Activated CD8-positive, alpha-beta T cell treated with anti-CD3 and anti-CD28 coated beads, Interleukin-2, amount 10 ng/mL, durations not matched to agents 7 days and 5 days (primary cell): ENCODE results near the gene DDX5. TPM values are rescaled to one million over a fixed set of nuclear protein-coding genes. Genes with fewer than 3 reads are reported as not detected.
A peak's percentile ranks its signal among the peaks of the same experiment; 100 is the strongest.
"Not testable (repeated sequence)": the region's sequence is repeated elsewhere in the genome, so short reads cannot be mapped to it uniquely, and the experiment has no call there.

Experiments used
- ATAC-seq: fragments of 150-1000 bp; cut with Tn5 transposase; one replicate; pipeline ENCODE4 v1.10.0; 2021; ENCODE audit warnings: moderate library complexity
- CTCF ChIA-PET: fragments of 350-600 bp; sonication (Branson Sonifier 250); formaldehyde crosslinking; loops from one replicate; lab custom pipeline; 2021; ENCODE audit warnings: antibody characterized with exemption; lab: Charles Lee
- POLR2A ChIA-PET: fragments of 350-600 bp; sonication (Branson Sonifier 250); formaldehyde crosslinking; loops from one replicate; lab custom pipeline; 2021; ENCODE audit warnings: antibody characterized with exemption; lab: Charles Lee
- DNase-seq: peaks from one replicate; pipeline ENCODE4 v3.0.0-alpha.2; 2020
- H3K27ac Mint-ChIP-seq: one replicate; pipeline ENCODE4 v1.8.0; 2021; ENCODE audit warnings: mild to moderate bottlenecking, mixed read lengths
- H3K27me3 Mint-ChIP-seq: one replicate; pipeline ENCODE4 v1.8.0; 2021; ENCODE audit warnings: low read depth, mixed read lengths
- H3K36me3 Mint-ChIP-seq: one replicate; pipeline ENCODE4 v1.8.0; 2021; ENCODE audit warnings: low read depth, mixed read lengths
- H3K4me1 Mint-ChIP-seq: one replicate; pipeline ENCODE4 v1.8.0; 2021; ENCODE audit warnings: low read depth, mixed read lengths
- H3K4me3 Mint-ChIP-seq: one replicate; pipeline ENCODE4 v1.8.0; 2021; ENCODE audit warnings: mild to moderate bottlenecking, mixed read lengths
- H3K9me3 Mint-ChIP-seq: one replicate; pipeline ENCODE4 v1.8.0; 2022; ENCODE audit warnings: mixed read lengths; ENCODE audit not compliant: insufficient read depth
- total RNA-seq, 2 experiments: library from RNA; stranded (reverse); gene quantifications; one replicate each; pipeline ENCODE4 v1.2.3, GENCODE V29; 2021

The DDX5 gene
- total RNA-seq, 2 experiments from 2014 or later = 853 to 855 TPM

DNA sequence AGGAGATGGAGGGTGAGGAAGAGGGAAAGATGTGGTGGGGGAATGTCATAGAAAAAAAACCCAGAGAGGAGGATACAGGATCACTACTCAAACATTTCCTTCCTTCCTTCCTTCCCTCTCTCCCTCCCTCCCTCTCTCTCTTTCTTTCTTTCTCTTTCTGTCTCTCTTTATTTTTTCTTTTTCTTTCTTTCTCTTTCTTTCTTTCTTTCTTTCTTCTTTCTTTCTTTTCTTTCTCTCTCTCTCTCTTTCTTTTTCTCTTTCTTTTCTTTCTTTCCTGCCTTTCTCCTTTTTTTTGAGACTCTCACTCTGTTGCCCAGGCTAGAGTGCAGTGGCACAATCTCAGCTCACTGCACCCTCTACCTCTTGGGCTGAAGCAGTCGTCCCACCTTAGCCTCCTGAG lies 39.3 kb downstream of the DDX5 start:
- peaks cover 11% of the 10 kb centered on the region for H3K27me3 Mint-ChIP-seq
- not testable (repeated sequence) for H3K4me1 Mint-ChIP-seq, H3K4me3 Mint-ChIP-seq, H3K27ac Mint-ChIP-seq, DNase-seq, H3K9me3 Mint-ChIP-seq, H3K36me3 Mint-ChIP-seq, ATAC-seq
- POLR2A ChIA-PET = interaction anchor here (1.3 kb wide), 1 partner anchor 40 kb away, joined by 4 read pairs; the partner anchor contains the start of gene CEP95
- CTCF ChIA-PET = interaction anchor here (0.6 to 2.0 kb wide), 4 partner anchors 24 to 48 kb away, joined by 3 to 8 read pairs (median 6); no protein-coding TSS in a partner anchor

DNA sequence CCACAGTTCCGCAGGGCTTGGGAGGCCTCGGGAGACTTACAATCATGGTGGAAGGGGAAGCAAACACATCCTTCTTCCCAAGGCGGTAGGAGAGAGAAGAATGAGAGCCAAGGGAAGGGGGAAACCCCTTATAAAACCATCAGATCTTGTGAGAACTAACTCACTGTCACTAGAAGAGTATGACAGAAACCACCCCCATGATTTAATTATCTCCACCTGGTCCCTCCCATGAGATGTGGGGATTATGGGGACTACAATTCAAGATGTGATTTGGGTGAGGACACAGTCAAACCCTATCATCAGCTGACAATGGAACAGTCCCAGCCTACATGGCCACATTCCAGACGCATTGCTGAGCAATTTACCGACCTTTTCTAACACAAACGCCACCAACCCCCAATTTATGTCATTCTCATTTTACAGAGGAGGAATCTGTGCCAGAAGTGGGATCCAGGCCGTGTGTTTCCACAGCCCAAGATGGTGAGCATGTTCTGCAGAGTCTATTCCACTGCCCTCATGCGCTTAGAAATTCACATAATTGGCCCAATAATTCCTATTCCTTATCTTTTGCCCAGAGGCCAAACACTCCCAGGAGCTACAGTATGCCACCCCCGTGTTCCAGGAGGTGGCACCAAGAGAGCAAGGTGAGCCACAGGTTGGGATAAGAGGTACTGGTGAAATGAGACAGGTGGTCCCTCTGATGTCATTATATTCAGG lies 39.9 kb downstream of the DDX5 start:
- Mint-ChIP-seq H3K4me1 (peaks cover 2% of the 10 kb centered on the region), H3K27me3 (peaks cover 11% of the 10 kb centered on the region), H3K4me3 (no peak overlapping the region), H3K9me3 (no peaks in the 10 kb centered on the region), H3K36me3 (no peaks in the 10 kb centered on the region), H3K27ac (no peak overlapping the region)
- DNase-seq = no peak
- CTCF ChIA-PET = interaction anchor here (0.6 to 2.0 kb wide), 4 partner anchors 25 to 47 kb away, joined by 3 to 8 read pairs (median 6); no protein-coding TSS in a partner anchor
- ATAC-seq = no peak
- POLR2A ChIA-PET = no interaction called here

DNA sequence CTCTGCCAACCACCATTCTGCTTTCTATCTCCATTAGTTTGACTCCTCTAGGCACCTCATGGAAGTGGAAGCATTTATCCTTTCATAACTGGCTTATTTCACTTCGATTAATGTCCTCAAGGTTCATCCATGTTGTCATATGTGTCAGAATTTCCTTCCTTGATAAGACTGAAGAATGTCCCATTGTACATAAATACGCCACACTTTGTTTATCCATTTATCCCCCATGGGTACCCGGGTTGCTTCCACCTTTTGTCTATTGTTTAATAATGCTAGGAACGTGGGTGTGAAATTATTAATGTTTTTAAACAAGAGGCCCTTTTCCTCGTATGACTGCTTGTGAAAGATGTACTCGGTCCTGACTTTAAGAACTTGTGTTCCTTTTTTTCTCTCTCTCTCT lies 44.3 kb downstream of the DDX5 start:
- peaks cover 9% of the 10 kb centered on the region for H3K4me1 Mint-ChIP-seq
- CTCF ChIA-PET = interaction anchor here (1.5 to 3.0 kb wide), 2 partner anchors 29 to 42 kb away, joined by 4 to 11 read pairs; no protein-coding TSS in a partner anchor
- no peak overlapping the region for H3K27ac Mint-ChIP-seq

DNA sequence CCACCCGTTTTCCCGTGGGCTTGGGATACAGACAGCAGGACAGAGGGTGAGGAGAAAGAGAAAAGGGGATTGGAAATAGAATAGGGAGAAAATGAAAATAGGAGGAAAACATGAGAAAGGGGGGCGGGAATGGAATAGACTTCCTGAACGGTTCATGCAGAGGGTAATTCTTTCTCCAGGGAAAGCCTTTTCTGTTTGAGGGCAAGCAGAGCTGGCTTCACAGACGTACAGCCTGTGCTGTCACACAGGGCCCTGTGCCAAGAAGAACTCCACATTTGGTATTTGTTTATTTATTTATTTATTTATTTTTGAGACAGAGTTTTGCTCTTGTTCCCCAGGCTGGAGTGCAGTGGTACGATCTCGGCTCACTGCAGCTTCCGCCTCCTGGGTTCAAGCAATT lies 45.1 kb downstream of the DDX5 start:
- ATAC-seq = no peak
- POLR2A ChIA-PET = no interaction called here
- no peaks in the 10 kb centered on the region for H3K9me3 Mint-ChIP-seq
- H3K4me3 Mint-ChIP-seq = no peak overlapping the region
- CTCF ChIA-PET = interaction anchor here (1.5 to 3.0 kb wide), 2 partner anchors 29 to 42 kb away, joined by 4 to 11 read pairs; no protein-coding TSS in a partner anchor
- H3K27me3 Mint-ChIP-seq = peaks cover 2% of the 10 kb centered on the region
- H3K36me3 Mint-ChIP-seq = peaks cover 3% of the 10 kb centered on the region
- peaks cover 18% of the 10 kb centered on the region for H3K4me1 Mint-ChIP-seq
- no peak overlapping the region for H3K27ac Mint-ChIP-seq
- no peak for DNase-seq

More for the DNA sequence above, 44.3 kb downstream of the DDX5 start:
- Mint-ChIP-seq H3K36me3 (no peaks in the 10 kb centered on the region), H3K27me3 (peaks cover 9% of the 10 kb centered on the region), H3K9me3 (no peaks in the 10 kb centered on the region), H3K4me3 (no peak overlapping the region)
- POLR2A ChIA-PET = no interaction called here
- no peak for ATAC-seq
- no peak for DNase-seq

DNA sequence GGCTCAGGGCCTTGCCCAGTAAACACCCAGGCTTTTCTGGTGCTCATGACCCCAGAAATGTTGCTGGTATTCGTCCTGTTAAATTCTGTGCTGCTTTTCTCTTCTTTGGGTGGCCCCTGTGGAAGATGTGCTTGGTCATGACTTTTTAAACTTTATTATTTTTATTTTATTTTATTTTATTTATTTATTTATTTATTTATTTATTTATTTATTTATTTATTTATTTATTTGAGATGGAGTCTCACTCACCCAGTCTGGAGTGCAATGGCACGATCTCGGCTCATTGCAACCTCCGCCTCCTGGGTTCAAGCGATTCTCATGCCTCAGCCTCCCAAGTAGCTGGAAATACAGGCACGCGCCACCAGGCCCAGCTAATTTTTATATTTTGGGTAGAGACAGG lies 46.3 kb downstream of the DDX5 start:
- H3K4me3 Mint-ChIP-seq, POLR2A ChIA-PET, DNase-seq, H3K27me3 Mint-ChIP-seq, H3K9me3 Mint-ChIP-seq, ATAC-seq, H3K27ac Mint-ChIP-seq, H3K36me3 Mint-ChIP-seq: not testable (repeated sequence)
- CTCF ChIA-PET = interaction anchor here (3.0 kb wide), 1 partner anchor 31 kb away, joined by 11 read pairs; no protein-coding TSS in a partner anchor
- peaks cover 24% of the 10 kb centered on the region for H3K4me1 Mint-ChIP-seq

DNA sequence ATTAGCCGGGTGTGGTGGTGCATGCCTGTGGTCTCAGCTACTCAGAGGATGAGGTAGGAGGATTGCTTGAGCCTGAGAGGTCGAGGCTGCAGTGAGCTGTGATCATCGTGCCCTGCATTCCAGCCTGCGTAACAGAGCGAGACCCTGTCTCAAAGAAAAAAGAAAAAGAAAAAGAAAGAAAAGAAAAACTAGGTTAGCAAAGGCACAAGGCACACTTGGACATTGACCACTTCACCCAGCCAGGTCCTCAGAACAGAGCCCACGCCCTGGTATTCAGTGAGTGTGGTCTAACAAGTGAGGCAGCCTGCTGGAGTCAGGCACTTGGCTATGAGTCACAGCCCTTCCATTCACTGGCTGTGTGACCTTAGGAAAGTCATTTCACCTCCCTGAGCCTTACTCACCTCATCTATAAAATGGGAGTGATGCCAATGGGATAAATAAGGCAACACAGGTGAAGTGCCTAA lies 46.8 kb downstream of the DDX5 start:
- POLR2A ChIA-PET = no interaction called here
- Mint-ChIP-seq H3K36me3 (peaks cover 3% of the 10 kb centered on the region), H3K9me3 (no peaks in the 10 kb centered on the region), H3K27ac (no peak overlapping the region), H3K4me3 (no peak overlapping the region), H3K27me3 (no peaks in the 10 kb centered on the region), H3K4me1 (peaks cover 24% of the 10 kb centered on the region)
- DNase-seq (no peak), ATAC-seq (no peak)
- CTCF ChIA-PET = interaction anchor here (3.0 kb wide), 1 partner anchor 31 kb away, joined by 11 read pairs; no protein-coding TSS in a partner anchor

DNA sequence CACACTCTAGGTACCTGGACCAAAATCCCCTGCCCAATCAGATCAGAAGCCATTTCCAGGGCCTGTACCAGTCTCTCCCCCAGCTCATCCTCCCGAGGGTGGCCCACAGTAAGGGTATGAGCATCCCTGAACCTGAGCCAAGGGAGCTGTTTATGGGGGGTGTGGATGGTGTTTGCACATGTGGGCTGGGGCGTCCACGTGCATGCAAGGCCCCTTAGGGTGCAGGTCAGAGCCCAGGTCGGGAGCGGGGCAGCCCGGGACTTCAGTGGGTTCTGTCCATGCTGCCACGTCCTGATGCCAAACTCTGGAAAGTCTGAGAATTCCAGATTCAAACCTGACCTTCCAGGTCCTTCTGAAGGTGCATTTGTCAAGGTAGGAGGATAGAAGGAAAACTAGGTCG lies 47.3 kb downstream of the DDX5 start:
- no peak for ATAC-seq

DNA sequence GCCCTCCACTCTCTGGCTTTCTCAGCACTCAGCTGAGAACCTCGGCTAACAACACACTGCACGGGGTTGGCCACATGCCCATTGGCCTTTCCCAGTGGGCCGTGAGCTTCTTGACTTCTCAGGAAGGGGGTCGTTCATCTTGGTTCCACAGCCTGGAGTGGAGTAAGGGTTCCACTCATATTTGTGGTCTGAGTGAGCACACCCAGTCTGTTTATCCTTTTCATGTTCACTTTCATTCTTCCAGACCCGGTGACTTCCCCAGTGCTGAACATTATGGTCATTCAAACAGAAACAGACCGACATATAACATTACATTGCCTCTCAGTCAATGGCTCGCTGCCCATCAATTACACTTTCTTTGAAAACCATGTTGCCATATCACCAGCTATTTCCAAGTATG lies 48.9 kb downstream of the DDX5 start:
- Mint-ChIP-seq H3K4me3 (no peak overlapping the region), H3K9me3 (no peaks in the 10 kb centered on the region), H3K4me1 (peaks cover 22% of the 10 kb centered on the region), H3K36me3 (peaks cover 3% of the 10 kb centered on the region), H3K27me3 (no peaks in the 10 kb centered on the region), H3K27ac (peak overlapping the region; percentile 60)
- ATAC-seq = no peak
- POLR2A ChIA-PET = interaction anchor here (1.2 to 1.4 kb wide), 2 partner anchors 13 to 49 kb away, joined by 3 to 9 read pairs; partner anchors contain the start of gene DDX5
- no peak for DNase-seq
- CTCF ChIA-PET = interaction anchor here (0.9 to 2.1 kb wide), 8 partner anchors 14 to 50 kb away, joined by 3 to 12 read pairs (median 4); partner anchors contain the start of gene CEP95

More for the DNA sequence above, 47.3 kb downstream of the DDX5 start:
- no peaks in the 10 kb centered on the region for H3K9me3 Mint-ChIP-seq
- CTCF ChIA-PET = interaction anchor here (3.0 kb wide), 1 partner anchor 32 kb away, joined by 11 read pairs; no protein-coding TSS in a partner anchor
- DNase-seq = no peak
- H3K27ac Mint-ChIP-seq = no peak overlapping the region
- H3K36me3 Mint-ChIP-seq = peaks cover 3% of the 10 kb centered on the region
- no peak overlapping the region for H3K4me3 Mint-ChIP-seq
- peaks cover 24% of the 10 kb centered on the region for H3K4me1 Mint-ChIP-seq
- no peaks in the 10 kb centered on the region for H3K27me3 Mint-ChIP-seq
- POLR2A ChIA-PET = no interaction called here

DNA sequence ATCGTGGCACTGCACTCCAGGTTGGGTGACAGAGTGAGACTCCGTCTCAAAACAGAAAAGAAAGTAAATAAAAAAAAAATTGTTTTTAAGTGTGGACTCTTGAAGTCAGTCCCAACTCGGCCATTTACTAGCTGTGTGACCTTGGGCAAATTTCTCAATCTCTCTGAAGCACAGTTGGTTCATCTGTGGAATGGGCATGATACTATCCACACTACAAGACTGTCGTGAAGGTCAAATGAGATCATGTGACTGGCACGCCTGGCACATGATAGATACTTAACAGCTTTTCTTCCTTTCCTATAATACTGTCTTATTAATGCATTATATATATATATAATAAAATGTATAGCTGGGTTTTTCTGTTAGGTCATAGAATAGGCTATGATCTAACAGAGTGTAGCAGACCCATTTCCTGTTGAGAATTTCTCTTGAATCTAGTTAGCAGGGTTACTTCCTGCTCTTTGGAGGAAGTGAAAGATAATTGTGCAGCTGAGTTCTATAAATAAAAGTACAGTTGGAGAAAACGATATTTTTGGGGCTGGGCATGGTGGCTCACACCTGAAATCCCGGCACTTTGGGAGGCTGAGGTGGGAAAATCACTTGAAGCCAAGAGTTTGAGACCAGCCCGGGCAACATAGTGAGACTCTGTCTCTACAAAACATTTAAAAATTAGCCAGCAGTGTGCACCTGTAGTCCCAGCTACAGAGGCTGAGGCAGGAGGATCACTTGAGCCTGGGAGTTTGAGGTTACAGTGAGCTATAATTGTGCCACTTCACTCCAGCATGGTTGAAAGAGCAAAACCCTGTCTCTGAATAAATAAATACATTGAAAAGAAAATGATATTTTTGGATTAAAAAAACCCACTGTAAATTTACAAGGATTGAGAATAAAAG lies 49.9 kb downstream of the DDX5 start:
- Mint-ChIP-seq H3K27me3 (no peaks in the 10 kb centered on the region), H3K9me3 (no peaks in the 10 kb centered on the region), H3K27ac (peak overlapping the region; percentile 93), H3K4me1 (peaks cover 22% of the 10 kb centered on the region), H3K4me3 (no peak overlapping the region), H3K36me3 (peaks cover 3% of the 10 kb centered on the region)
- ATAC-seq (peak; percentile 79), DNase-seq (no peak)
- ChIA-PET CTCF (interaction anchor here (0.9 to 2.1 kb wide), 9 partner anchors 13 to 193 kb away, joined by 3 to 12 read pairs (median 3); partner anchors contain the start of gene CEP95), POLR2A (interaction anchor here (1.2 to 1.4 kb wide), 2 partner anchors 13 to 49 kb away, joined by 3 to 9 read pairs; partner anchors contain the start of gene DDX5)

DNA sequence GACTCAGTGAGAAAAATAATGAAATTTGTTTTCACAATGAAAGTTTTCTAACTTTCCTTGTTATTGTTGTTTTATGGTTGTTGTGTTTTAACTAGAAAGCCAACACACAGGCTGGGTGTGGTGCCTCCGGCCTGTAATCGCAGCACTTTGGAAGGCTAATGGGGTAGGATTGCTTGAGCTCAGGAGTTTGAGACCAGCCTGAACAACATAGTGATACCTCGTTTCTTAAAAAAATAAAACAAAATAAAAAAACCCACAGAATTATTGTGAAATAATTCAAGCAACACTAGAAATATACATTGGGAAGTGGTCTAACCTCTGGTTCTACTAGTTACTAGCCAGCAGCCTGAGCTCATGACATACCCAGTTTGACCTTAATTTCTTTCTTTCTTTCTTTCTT lies 56.5 kb downstream of the DDX5 start:
- no peak for ATAC-seq
- Mint-ChIP-seq H3K27me3 (no peaks in the 10 kb centered on the region), H3K9me3 (no peaks in the 10 kb centered on the region), H3K36me3 (no peaks in the 10 kb centered on the region), H3K4me1 (peaks cover 35% of the 10 kb centered on the region), H3K4me3 (peak overlapping the region; percentile 40), H3K27ac (no peak overlapping the region)
- no peak for DNase-seq
- ChIA-PET POLR2A (interaction anchor here (0.6 kb wide), 1 partner anchor 24 kb away, joined by 3 read pairs; no protein-coding TSS in a partner anchor), CTCF (interaction anchor here (1.0 to 6.0 kb wide), 7 partner anchors 28 to 316 kb away, joined by 3 to 27 read pairs (median 4); partner anchors contain the start of gene POLG2)
